K562 (cell line): ENCODE results near the gene SLC16A12. TPM values are rescaled to one million over a fixed set of nuclear protein-coding genes. Genes with fewer than 3 reads are reported as not detected.

Experiments used
- ATAC-seq: fragments of 200-7000 bp; cut with Tn5 transposase; 3 replicates; pipeline ENCODE4 v1.9.1; 2020; ENCODE audit warnings: moderate library complexity
- BruUV-seq: library from RNA; stranded (reverse); fragments of 400-500 nt; replicated peaks from 2 replicates; lab custom pipeline; 2021; lab: Mats Ljungman, UMichigan
- CTCF ChIA-PET: fragments of 300-600 bp; formaldehyde crosslinking; extraction: SDS; loops from one replicate; lab custom pipeline; 2021; ENCODE audit warnings: low intra/inter-chr PET ratio; lab: Yijun Ruan, JAX
- POLR2A ChIA-PET: fragments of 300-600, 350-650 bp; sonication (Branson Sonifier 250); formaldehyde crosslinking; extraction: SDS; loops from one replicate; lab custom pipeline; 2021; ENCODE audit warnings: antibody characterized with exemption, inconsistent platforms; lab: Yijun Ruan, JAX
- DNase-seq, 4 experiments: peaks; one replicate each; pipeline versions ENCODE4 v3.0.0 to v3.0.0-alpha.2; 2011 to 2018; ENCODE audit warnings: low spot score in 3 of 4, mixed read lengths in 3 of 4; ENCODE audit errors: extremely low read depth in 1 of 4
- FAIRE-seq: peaks from 2 replicates; lab custom pipeline; 2011; peaks lifted over from hg19 to GRCh38; lab: Jason Lieb, UNC
- H2AFZ ChIP-seq: 2 replicates; pipeline ENCODE4 v1.6.0; 2011; ENCODE audit warnings: low read depth, low read length, control low read depth, inconsistent platforms
- H3K27ac ChIP-seq: fragments of 200-600 bp; 3 replicates; pipeline ENCODE4 v1.8.0; 2011; ENCODE audit warnings: low read depth, mild to moderate bottlenecking, control low read depth, inconsistent platforms, low read length, moderate library complexity, mixed read lengths; ENCODE audit errors: extremely low read depth
- H3K27me3 ChIP-seq, 2 experiments: fragments of 300-600 bp in 1 of 2; 2 replicates in 1 of 2; 3 replicates in 1 of 2; pipeline versions ENCODE4 v1.6.0 to v1.8.0; 2011; ENCODE audit warnings: inconsistent platforms in 2 of 2, low read length in 2 of 2, mild to moderate bottlenecking in 1 of 2, mixed read lengths in 1 of 2, moderate library complexity in 1 of 2; ENCODE audit not compliant: control insufficient read depth in 2 of 2, insufficient read depth in 2 of 2
- H3K36me3 ChIP-seq: fragments of 300-600 bp; 3 replicates; pipeline ENCODE4 v1.8.0; 2011; ENCODE audit warnings: mild to moderate bottlenecking, low read length, inconsistent platforms; ENCODE audit not compliant: control insufficient read depth, insufficient read depth
- H3K4me1 ChIP-seq, 2 experiments: fragments of 200-600 bp in 1 of 2; replicated peaks in 1 of 2; 2 replicates in 1 of 2; 3 replicates in 1 of 2; pipeline versions ENCODE4 v1.5.1 to v1.8.0; 2011; ENCODE audit warnings: inconsistent platforms in 2 of 2, low read length in 2 of 2, mild to moderate bottlenecking in 1 of 2, mixed read lengths in 1 of 2, moderate library complexity in 1 of 2; ENCODE audit not compliant: control insufficient read depth in 2 of 2, insufficient read depth in 2 of 2
- H3K4me2 ChIP-seq: 2 replicates; pipeline ENCODE4 v1.6.1; 2011; ENCODE audit warnings: low read length, control low read depth, inconsistent platforms, mixed read lengths; ENCODE audit not compliant: insufficient read depth
- H3K4me3 ChIP-seq: fragments of 200-600 bp; sonication (generic), shearing (Covaris generic); 2 replicates; pipeline ENCODE4 v1.5.1; 2016; ENCODE audit warnings: control low read depth, inconsistent platforms
- H3K79me2 ChIP-seq: fragments of 200-600 bp; 3 replicates; pipeline ENCODE4 v1.8.0; 2011; ENCODE audit warnings: low read length, inconsistent platforms; ENCODE audit not compliant: control insufficient read depth, insufficient read depth
- H3K9ac ChIP-seq, 2 experiments: 2 replicates each; pipeline versions ENCODE4 v1.6.0 to v1.6.1; 2011; ENCODE audit warnings: low read depth in 2 of 2, low read length in 2 of 2, control low read depth in 1 of 2, inconsistent platforms in 1 of 2, mild to moderate bottlenecking in 1 of 2, mixed read lengths in 1 of 2; ENCODE audit not compliant: insufficient read depth in 1 of 2
- H3K9me1 ChIP-seq: one replicate; pipeline ENCODE4 v1.6.0; 2011; ENCODE audit warnings: inconsistent platforms, mild to moderate bottlenecking, low read length, moderate library complexity; ENCODE audit not compliant: control insufficient read depth, insufficient read depth
- H3K9me3 ChIP-seq: replicated peaks from 2 replicates; pipeline ENCODE4 v1.5.1; 2011; ENCODE audit warnings: low read depth, low read length, inconsistent platforms; ENCODE audit not compliant: control insufficient read depth, insufficient read depth
- H4K20me1 ChIP-seq: replicated peaks from 2 replicates; pipeline ENCODE4 v1.6.1; 2011; ENCODE audit warnings: low read length, inconsistent platforms, mixed read lengths; ENCODE audit not compliant: control insufficient read depth, insufficient read depth
- BRD4 ChIP-seq: fragments of 200-600 bp; sonication (generic); IDR thresholded peaks from 2 replicates; pipeline ENCODE4 v1.6.1; 2017; ENCODE audit warnings: inconsistent platforms
- MXD1 ChIP-seq: fragments of 250-450 bp; sonication (Bioruptor Pico); IDR thresholded peaks from 2 replicates; pipeline ENCODE4 v1.8.0; 2021; ENCODE audit warnings: borderline replicate concordance, mild to moderate bottlenecking, moderate library complexity; ENCODE audit not compliant: poor library complexity, severe bottlenecking
- PTTG1 ChIP-seq: fragments of 450-650 bp; IDR thresholded peaks from 2 replicates; pipeline ENCODE4 v1.6.1; 2016; ENCODE audit warnings: low read depth, mild to moderate bottlenecking, missing genetic modification characterization, missing compliant biosample characterization
- RBFOX2 ChIP-seq: fragments of 200-400 bp; formaldehyde crosslinking; IDR thresholded peaks from 2 replicates; pipeline ENCODE4 v1.6.1; 2017; ENCODE audit warnings: low read depth, mild to moderate bottlenecking, low read length, moderate library complexity
- U2AF2 ChIP-seq: fragments of 200-400 bp; formaldehyde crosslinking; optimal IDR thresholded peaks from 2 replicates; pipeline ENCODE3; 2017; ENCODE audit warnings: low read depth, mild to moderate bottlenecking, low read length
- ZNF512 ChIP-seq: IDR thresholded peaks from 2 replicates; pipeline ENCODE4 v1.6.1; 2016; ENCODE audit warnings: missing genetic modification characterization, missing compliant biosample characterization
- WGBS: fragments of 100-300 bp; shearing (Covaris generic); methylation state at CpG from one replicate; pipeline ENCODE4 v1.1.6; 2016; ENCODE audit warnings: low coverage, mixed read lengths; ENCODE audit not compliant: insufficient coverage; ENCODE audit errors: missing lambda C conversion rate; 5-methylcytosine and 5-hydroxymethylcytosine counted together
- in situ Hi-C: fragments of 300-500 bp; cut with MboI; formaldehyde crosslinking; loops from 4 replicates; pipeline ENCODE4 v1.15.0; 2018; ENCODE audit warnings: inconsistent platforms, mixed read lengths
- intact Hi-C: fragments of 100-400 bp; cut with micrococcal nuclease; formaldehyde crosslinking; loops from 2 replicates; pipeline ENCODE4 v1.14.2; 2022
- polyA plus RNA-seq, 8 experiments: library from polyadenylated mRNA; depleted of rRNA in 4 of 8; stranded (reverse) in 5 of 8; unstranded in 3 of 8; fragments of >200 nt; fragmentation: Nextera tagmentation in 2 of 8; fragmentation: Illumina TruSeq in 1 of 8; extraction: Ambion mirVana in 2 of 8; extraction: Trizol in 1 of 8; gene quantifications; 2 replicates each; pipeline versions ENCODE4 v1.2.1 to v1.2.3, GENCODE V29; 2011 to 2014; ENCODE audit warnings: inconsistent platforms in 1 of 8, missing spikeins in 1 of 8
- total RNA-seq, 7 experiments: library from RNA; depleted of rRNA in 6 of 7; stranded (reverse); fragments of >200 nt in 6 of 7; fragmentation: Illumina TruSeq in 2 of 7; extraction: Trizol in 2 of 7; gene quantifications; 2 replicates each; pipeline versions ENCODE4 v1.2.1 to v1.2.3, GENCODE V29; 2011 to 2021; ENCODE audit warnings: low replicate concordance in 1 of 7

SLC16A12 gene
- total and polyA plus RNA-seq, 9 of the 15 experiments (the other 6 are each of a cell fraction or from before 2014, with no cell fraction given): not detected

GRCh38 chr10:89491932-89492331 lies 43.5 kb downstream of the SLC16A12 start:
- Histone ChIP-seq H4K20me1 (no peaks in the 10 kb centered on the region), H3K9me1 (no peaks in the 10 kb centered on the region), H3K27ac (no peak overlapping the region), H3K27me3 (no peaks in the 10 kb centered on the region), H2AFZ (no peak overlapping the region), H3K36me3 (no peaks in the 10 kb centered on the region), H3K4me1 (no peaks in the 10 kb centered on the region), H3K79me2 (no peaks in the 10 kb centered on the region), H3K9ac (no peak overlapping the region), H3K9me3 (no peaks in the 10 kb centered on the region), H3K4me2 (no peak overlapping the region), H3K4me3 (no peak overlapping the region)
- ATAC-seq (no peak), FAIRE-seq (no peak), DNase-seq (no peak)
- TF ChIP-seq MXD1 (CRISPR knock-in tag) (no peak), PTTG1 (tag) (no peak), U2AF2 (no peak)
- ChIA-PET CTCF (interaction anchor here (0.7 kb wide), 1 partner anchor 258 kb away, joined by 3 read pairs; no protein-coding TSS in a partner anchor), POLR2A (no interaction called here)
- 0% methylated on average over 2 of the region's 2 CpGs for WGBS
- BruUV-seq: no TSS peak
- intact Hi-C loops: no loop called here
- in situ Hi-C loops: no loop called here

GRCh38 chr10:89490596-89491335 lies 44.6 kb downstream of the SLC16A12 start:
- intact Hi-C loops (no loop called here), in situ Hi-C loops (no loop called here)
- H2AFZ ChIP-seq: no peak overlapping the region
- H3K4me3 ChIP-seq: no peak overlapping the region
- H3K27me3 ChIP-seq: no peaks in the 10 kb centered on the region
- no peaks in the 10 kb centered on the region for H3K79me2 ChIP-seq
- H3K9me1 ChIP-seq: no peaks in the 10 kb centered on the region
- ChIA-PET POLR2A (no interaction called here), CTCF (no interaction called here)
- WGBS: 0% methylated on average over 4 of the region's 4 CpGs
- no peaks in the 10 kb centered on the region for H3K36me3 ChIP-seq
- no peak for FAIRE-seq
- TF ChIP-seq RBFOX2 (no peak), BRD4 (no peak), ZNF512 (tag) (no peak)
- no peak for DNase-seq
- no peaks in the 10 kb centered on the region for H4K20me1 ChIP-seq
- no peak for ATAC-seq
- no TSS peak for BruUV-seq
- no peaks in the 10 kb centered on the region for H3K9me3 ChIP-seq
- no peaks in the 10 kb centered on the region for H3K4me1 ChIP-seq
- no peak overlapping the region for H3K4me2 ChIP-seq
- H3K27ac ChIP-seq: no peak overlapping the region
- H3K9ac ChIP-seq: no peak overlapping the region
